GM04504 (cell line): Measurements from ENCODE around the gene INF2.

Source experiments
- DNase-seq: peaks from one replicate; pipeline ENCODE4 v3.0.0-alpha.2; 2012; ENCODE audit warnings: low read depth

INF2 gene

DNA sequence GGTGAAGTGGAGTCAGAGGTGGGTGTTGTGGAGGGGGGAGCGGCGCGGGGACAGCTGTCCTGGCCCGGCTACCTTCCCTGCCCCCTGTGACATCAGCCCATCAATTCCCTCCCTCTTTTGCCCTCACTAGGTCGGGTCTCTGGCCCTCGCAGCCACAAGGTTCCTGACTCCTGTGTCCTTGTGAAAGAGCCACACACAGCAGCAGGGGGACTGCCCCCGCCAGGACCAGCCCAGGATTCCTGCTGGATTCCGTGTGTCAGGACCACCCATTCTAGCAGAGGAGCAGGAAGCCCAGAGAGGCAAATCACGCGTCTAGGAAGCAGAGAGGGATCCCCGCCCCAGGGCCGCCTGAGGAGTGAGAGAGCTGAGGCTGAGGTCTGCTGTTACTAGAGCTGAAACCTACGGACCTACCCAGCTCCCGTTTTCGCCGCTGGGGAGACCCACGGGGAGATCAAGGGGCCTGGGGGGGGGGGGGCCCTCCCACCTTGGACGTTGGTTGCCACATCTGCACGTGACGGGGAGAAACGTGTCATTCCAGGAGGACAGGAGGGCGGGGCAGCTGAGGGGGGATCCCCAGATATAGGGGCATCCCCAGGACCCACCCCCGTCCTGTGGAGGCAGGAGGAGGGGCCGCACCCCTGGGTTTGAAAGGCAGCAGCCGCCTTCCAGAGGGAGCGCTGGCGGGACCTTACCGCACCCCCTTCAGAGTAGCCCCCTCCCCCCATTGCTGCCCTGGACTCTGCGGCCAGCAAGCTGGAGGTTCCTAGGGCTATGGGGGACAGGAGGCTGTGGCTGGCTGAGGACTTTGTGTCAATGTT lies 12.5 kb upstream of the INF2 start:
- no peak for DNase-seq

- DNase-seq, result peak; percentile 53
Measured at GRCh38 chr14:104677512-104678332, 11.7 kb upstream of the INF2 start.

- no peak for DNase-seq
Measured at GRCh38 chr14:104678346-104678745, 11.1 kb upstream of the INF2 start.

GRCh38 chr14:104678901-104679705 lies 10.3 kb upstream of the INF2 start:
- DNase-seq, result no peak

DNA sequence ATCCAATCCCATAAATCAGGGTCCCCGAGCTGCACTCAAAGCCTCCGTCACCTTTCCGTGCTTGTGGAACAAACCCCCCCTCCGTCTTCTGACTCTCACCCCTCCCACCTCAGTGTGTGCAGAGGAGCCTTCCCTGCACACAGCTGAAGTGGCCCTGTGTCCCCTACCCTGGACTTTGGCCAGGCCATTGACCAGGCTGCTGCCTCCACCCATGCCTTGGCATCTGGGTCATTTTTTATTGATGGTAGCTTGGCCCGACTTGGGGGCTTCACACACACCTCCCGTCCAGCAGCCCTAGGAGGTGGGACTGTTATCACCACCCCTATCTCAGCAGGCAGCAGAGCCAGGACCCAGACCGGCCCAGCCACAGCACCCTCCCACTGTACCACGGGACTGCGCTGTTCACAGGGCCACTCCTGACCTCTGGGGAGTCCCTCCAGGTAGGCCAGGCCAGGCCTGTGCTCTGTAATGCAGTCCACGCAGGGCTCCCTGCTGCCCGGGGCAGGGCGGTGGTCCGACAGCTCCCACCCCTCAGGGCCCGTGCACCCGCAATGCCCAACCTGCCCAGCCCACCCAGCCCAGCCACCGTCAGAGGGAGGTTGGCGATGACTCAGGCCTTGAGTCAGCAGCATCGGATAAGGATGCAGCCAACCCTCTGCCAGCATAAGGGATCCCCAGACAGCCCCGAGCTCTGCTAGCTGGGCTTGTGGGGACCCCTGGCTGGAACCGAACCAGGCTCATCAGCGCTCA lies 9.2 kb upstream of the INF2 start:
- DNase-seq, result no peak

DNA sequence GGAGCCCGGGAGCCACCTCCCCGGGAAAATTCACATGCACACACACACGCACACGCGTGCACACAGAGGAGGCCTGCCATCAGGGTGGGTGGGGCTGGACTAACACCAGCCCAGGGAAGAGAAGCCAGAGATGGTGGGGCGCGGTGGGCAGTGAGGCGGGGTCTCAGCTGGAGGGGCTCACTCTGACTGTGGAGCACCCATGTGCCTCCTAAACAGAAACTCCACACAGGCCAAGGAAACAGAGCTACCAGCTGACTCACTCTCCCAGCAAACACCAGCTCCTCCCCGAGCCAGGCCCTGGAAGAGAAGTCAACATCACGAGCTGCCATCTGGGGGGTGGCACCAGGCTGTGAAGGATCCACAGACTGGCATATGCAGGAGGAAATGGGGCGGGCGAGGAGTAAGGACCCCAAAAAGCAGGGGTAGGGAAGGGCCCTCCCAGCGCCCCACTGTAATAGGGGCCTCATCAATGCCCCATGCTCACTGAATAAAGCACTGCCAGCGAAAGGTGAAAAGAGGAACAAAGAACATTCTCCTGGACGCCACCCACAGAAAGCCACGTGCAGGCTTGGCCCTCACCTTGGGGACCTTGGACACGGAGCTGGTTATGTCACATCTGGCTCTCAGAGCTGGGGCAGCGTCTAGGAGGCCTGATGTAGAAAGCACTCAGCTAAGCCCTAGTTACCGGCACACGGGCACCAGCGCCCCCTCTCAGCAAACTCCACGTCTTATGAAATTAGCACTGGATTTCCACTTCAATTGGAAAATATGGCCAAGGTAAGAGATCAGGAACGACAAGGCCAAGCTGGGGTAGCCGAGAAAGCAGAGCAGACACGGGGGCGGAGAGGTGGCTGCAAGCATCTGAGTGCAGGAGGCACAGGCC lies 8.4 kb upstream of the INF2 start:
- peak; percentile 62 for DNase-seq

- DNase-seq, result peak; percentile 77
Measured at GRCh38 chr14:104681689-104682074, 7.7 kb upstream of the INF2 start.

DNA sequence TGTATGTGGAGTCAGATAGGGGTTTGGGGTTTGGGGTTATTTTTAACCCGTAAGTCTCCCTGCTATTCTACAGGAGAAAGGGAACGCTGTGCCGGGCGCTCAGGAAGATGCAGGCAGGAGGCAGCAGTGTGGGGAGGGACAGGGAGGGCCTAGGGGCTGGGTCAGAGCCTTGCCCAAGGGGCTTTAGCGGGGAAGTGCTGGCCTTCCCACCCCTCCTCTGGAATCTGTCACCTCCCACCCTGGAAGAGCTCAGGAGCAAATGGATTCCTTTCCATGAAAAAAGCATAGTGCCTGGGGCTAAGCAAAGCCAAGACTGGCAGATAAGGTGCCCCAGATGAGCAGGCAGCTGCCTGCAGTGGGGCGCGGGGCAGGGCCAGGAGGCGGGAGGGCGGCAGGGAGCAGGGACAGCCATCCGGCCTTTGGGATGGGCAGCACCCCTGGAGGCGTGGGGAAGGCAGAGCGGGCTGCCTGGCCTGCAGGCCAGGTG lies 7.3 kb upstream of the INF2 start:
- no peak for DNase-seq

DNA sequence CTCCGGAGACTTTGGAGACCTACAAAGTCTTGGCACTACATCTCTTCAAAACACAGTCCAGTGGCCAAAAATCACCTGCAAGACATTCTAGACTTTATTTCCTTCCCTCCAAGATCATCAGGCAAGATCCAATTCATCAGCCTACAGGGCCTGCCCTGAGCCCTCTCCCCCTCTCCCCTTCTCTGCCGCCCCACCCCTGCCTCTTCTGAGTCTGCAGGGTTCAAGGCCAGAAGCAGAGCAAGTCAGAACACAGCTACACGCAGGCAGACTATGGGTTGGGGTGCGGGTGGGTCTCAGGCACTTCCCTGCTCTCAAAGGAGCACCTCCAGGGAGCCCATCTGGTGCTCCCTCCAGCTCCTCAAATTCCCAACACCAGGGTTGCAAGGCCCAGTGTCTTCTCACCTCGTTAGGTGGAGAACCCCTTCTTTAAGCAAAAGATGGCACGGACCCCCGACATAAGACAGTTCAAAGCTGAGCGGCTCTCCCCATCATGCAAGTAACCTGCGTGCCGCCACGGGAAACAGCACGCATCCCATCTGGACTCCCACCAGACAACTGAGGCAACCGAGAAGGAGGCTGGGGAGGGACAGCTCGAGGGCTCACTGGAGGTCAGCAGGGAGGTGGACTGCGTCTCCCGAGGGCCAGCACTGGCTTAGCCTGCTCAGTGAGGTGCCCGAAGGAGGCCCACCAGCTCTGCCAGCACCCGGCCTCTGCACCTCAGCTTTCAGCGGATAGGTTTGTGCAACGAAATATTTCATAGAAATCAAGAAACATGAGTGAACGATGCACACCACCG lies 5.6 kb upstream of the INF2 start:
- DNase-seq, result no peak

- no peak for DNase-seq
Measured at GRCh38 chr14:104684449-104684821, 5.0 kb upstream of the INF2 start.

DNA sequence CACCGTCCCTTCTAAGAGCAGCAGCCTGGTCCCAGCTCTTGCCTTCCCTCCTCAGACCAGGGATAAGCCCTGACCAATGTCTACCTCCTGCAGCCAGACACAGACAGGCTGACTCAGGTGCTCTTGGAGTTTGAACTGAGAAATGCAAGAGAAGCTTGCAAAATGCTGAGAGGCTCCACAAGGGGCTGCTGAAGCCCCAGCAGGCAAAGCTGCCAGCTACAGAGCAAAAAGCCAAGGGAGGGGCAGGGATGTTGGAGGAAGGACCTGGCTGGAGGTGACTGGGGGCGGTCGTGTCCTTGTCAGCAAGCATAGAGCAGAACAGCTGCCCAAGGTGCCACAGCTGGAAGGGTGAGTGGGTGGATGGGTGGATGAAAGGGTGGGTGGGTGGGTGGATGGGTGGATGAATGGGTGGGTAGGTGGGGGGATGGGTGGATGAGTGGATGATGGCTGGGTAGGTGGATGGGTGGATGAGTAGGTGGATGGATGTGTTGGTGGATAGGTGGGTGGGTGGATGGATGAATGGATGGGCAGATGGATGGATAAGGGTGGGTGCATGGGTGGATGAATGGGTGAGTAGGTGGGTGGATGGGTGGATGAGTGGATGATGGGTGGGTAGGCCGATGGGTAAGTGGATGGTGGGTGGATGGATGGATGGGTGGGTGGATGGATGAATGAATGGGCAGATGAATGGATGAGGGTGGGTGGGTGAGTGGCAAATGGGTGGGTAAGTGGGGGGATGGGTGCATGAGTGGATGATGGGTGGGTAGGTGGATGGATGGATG lies 4.0 kb upstream of the INF2 start:
- DNase-seq, result no peak

DNA sequence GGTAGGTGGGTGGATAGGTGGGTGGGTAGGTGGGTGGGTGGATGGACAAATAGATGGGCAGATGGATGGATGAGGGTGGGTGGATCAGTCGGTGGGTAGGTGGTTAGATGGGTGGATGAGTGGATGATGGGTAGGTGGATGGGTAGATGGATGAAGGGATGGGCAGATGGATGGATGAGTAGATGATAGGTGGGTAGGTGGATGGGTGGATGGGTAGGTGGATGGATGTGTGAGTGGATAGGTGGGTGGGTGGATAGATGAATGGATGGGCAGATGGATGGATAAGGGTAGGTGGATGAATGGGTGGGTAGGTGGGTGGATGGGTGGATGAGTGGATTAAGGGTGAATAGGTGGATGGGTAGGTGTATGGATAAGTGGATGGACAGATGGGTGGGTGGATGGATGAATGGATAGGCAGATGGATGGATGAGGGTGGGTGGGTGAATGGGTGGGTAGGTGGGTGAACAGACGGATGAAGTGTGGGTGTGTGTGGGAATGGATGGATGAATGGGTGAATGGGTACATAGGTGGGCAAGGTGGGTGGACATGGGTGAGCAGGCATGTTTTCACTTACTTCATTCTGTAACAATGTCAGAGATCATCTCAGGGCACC lies 3.3 kb upstream of the INF2 start:
- no peak for DNase-seq

GRCh38 chr14:104686624-104687517 lies 2.5 kb upstream of the INF2 start:
- no peak for DNase-seq

DNA sequence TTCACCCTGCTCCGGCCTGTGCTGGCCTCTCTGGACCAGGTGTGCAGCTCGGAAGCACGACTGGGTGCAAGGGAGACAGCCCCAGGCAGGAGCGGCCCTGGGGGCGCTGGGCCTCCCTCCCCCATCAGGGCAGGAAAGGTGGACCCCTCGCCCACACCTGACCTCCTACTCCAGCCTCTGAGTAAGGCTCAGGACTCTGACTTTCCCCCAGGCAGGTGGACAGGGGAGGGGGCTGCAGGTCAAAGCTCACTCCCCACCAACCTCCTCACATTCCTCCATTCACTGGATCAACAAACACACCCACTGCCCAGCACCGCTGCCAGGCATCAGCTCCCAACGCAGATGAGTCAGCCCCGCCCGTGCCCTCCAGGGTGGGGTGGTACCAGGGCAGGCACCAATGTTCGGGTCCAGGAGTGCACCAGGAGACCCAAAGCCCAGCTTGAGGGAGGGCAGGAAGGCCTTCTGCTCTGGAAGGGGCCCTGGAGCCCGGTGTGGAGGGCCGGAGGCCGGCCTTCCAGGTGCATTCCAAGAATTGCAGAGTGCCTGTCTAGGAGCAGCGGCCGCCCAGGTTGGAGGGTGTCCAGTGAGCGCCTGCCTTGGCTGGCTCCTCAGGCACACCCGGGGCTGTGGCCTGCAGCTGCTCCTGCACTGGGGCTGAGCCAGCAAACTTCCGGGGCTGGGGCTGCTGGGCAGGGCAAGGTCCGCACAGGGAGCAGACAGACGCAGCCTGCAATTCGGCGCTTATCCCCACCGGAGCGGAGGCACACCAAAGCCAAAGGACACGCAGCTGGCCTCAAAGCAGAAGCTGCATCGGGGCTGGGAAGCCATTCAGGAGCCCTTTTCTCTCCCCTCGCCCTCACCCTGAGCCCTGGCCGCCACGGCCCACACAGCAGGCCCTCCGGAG lies 1.6 kb upstream of the INF2 start:
- no peak for DNase-seq

GRCh38 chr14:104688505-104689108 lies 811 bp upstream of the INF2 start:
- DNase-seq, result no peak
